RWPE1 (cell line): ENCODE results near the gene ATP8B4.

Source experiments
- CTCF ChIA-PET: fragments of 350-600 bp; sonication (Branson Sonifier 250); formaldehyde crosslinking; extraction: SDS; loops from one replicate; lab custom pipeline; 2021; lab: Yijun Ruan, JAX
- POLR2A ChIA-PET: fragments of 400-600 bp; formaldehyde crosslinking; extraction: SDS; loops from one replicate; lab custom pipeline; 2020; ENCODE audit warnings: antibody characterized with exemption; ENCODE audit not compliant: low non-redundant PET; lab: Yijun Ruan, JAX
- DNase-seq: peaks from one replicate; pipeline ENCODE4 v3.0.0; 2012; ENCODE audit warnings: low spot score
- H3K27ac ChIP-seq: fragments of 450-650 bp; 2 replicates; pipeline ENCODE4 v1.5.1; 2017
- TF ChIP-seq, protein P1 (sequence below): fragments of 450-650 bp; conservative IDR thresholded peaks from 2 replicates; pipeline ENCODE4 v1.5.1; 2017; ENCODE audit warnings: low read depth, mild to moderate bottlenecking

Gene ATP8B4

DNA sequence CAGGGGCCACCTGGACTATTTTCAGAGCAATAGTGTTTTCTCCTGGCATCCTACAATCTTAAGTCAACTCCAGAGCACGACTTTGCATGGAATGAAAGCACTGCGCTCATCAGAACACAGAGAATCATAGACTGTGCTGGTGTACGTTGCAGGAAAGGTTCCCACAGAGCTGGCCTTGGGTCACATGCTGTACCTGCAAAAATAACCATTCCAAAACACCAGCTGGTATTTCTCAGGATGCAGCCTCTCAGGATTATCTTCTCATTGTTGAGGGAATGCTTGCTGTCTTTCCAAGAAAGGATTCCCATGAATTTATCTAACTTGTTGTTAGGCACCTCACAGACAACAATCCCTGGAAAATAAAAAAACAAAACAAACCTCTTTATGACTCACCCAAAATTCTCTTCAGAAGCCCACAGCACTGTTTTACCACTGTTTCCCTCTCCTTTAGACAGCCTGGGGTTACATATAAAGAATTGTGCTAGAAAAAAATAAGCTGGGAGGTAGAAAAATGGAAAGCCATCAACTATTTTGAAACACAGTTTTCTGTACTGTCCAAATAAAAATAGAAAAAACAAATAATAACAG, 131.7 kb downstream of the ATP8B4 start:
- no peak overlapping the region for H3K27ac ChIP-seq
- TF ChIP-seq, protein P1, sequence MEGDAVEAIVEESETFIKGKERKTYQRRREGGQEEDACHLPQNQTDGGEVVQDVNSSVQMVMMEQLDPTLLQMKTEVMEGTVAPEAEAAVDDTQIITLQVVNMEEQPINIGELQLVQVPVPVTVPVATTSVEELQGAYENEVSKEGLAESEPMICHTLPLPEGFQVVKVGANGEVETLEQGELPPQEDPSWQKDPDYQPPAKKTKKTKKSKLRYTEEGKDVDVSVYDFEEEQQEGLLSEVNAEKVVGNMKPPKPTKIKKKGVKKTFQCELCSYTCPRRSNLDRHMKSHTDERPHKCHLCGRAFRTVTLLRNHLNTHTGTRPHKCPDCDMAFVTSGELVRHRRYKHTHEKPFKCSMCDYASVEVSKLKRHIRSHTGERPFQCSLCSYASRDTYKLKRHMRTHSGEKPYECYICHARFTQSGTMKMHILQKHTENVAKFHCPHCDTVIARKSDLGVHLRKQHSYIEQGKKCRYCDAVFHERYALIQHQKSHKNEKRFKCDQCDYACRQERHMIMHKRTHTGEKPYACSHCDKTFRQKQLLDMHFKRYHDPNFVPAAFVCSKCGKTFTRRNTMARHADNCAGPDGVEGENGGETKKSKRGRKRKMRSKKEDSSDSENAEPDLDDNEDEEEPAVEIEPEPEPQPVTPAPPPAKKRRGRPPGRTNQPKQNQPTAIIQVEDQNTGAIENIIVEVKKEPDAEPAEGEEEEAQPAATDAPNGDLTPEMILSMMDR, result no peak
- ChIA-PET CTCF (no interaction called here), POLR2A (no interaction called here)
- no peak for DNase-seq

DNA sequence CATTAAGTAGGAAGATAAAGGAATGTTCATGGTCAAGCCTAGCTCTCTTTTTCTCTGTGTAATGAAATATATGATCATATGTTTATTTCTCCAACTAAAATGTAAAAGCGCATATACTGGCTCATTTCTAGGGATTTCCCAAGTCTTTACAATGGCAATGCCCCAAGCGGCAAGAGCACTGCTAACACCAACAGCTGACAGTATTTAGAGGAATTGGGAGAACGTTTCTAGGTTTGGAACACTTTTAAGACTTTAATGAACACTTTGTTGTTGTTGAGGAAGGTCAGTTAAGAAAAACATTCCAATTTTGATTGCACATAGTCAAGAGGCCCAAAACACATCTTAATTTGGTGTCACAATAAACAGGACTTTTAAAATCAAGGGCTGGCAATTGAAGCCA, 132.7 kb downstream of the ATP8B4 start:
- no peak for DNase-seq
- TF ChIP-seq, protein P1, result no peak
- ChIA-PET CTCF (no interaction called here), POLR2A (no interaction called here)
- no peak overlapping the region for H3K27ac ChIP-seq

DNA sequence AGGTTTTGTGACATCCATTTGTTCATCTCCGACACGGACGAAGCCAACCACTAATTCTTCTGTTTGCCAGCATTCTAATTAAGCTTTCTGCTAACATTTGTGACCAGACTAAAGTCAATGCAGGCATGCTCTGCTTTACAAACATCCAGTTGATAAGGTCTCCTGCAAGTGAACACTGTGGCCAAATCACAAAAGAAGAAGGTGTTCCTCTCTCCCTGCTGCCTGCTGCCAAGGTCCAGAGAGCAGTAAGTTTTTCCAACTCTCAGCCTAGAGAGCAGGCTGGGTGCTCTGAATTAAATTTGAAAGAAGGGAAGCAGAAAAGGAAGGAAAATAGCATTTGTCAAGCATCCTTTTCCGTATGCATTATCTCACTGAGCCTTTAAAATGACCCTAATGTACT, 133.6 kb downstream of the ATP8B4 start:
- TF ChIP-seq, protein P1, result no peak
- POLR2A ChIA-PET, result no interaction called here
- DNase-seq, result no peak
- CTCF ChIA-PET, result interaction anchor here (0.6 kb wide), 1 partner anchor 475 kb away, joined by 5 read pairs; no protein-coding TSS in a partner anchor
- no peak overlapping the region for H3K27ac ChIP-seq

DNA sequence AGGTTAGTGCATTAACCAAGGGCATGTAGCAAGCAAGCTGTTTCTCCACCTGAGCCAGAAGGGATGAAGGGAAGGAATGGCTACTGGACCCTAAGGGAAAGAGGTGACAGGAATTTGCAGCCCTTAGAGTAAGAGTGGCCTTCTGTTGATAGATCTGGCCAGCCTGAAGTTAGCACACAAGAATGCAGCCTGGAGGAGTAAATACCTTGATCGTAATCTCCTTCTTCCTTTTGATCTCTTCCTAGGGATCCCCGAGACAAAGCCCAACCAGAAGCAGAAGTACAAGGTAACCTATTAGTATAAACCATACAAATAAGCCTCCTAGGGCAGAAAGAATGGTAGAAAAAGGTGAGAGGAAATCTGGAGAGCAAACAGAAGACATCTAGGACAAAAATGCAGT, 134.6 kb downstream of the ATP8B4 start:
- CTCF ChIA-PET, result no interaction called here
- TF ChIP-seq, protein P1, result no peak
- POLR2A ChIA-PET, result no interaction called here
- H3K27ac ChIP-seq, result no peak overlapping the region
- DNase-seq, result no peak

DNA sequence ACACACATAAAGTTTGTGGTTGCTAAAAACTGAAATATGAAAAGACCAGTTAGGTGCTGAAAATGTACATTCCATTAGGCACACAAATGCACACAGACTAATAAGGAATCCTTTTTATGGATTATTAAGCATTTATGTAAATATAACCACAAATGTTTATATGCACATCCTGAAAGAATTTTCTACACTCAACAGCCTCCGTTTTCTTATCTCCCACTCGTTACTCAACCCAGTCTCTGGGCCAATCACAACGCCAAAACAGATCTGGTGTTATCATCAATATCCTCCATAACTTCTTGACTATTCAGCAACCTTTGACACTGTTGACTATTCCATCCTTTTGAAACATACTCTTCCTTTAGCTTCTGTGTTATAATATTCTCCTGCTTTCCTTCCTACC, 136.4 kb downstream of the ATP8B4 start:
- DNase-seq, result no peak
- CTCF ChIA-PET, result interaction anchor here (0.9 kb wide), 1 partner anchor 16 kb away, joined by 3 read pairs; no protein-coding TSS in a partner anchor
- TF ChIP-seq, protein P1, result no peak
- POLR2A ChIA-PET, result no interaction called here
- no peak overlapping the region for H3K27ac ChIP-seq

DNA sequence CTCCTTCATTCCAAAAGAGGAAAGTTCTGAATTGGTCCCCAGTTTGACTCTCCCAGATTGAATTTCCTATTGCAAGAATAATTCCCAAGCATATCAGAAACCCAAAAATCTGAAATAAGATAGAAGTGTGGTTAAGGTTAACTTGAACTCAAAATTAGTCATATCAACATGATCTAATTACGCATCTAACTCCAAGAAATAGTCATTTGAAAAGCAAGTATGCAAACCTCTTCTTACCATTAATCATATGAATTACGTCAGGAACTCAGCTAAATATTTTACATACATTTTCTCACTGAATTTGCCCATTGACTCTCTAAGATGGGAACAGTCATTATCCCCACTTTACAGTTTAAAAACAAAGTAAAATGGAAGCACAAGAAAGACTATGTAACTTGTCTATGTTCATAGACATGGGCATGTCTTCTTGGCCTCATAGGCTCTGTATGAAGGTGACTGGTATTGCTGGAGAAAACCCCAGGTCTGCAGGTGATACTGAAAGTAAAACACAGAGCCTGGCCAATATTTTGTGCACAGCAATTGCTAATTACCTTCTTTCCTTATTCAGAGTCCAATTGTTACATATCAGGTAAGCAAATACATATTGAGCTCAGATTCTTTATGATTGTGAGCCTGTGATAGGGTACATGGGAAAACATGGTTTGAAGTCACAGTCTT, 139.2 kb downstream of the ATP8B4 start:
- CTCF ChIA-PET, result interaction anchor here (0.6 to 1.5 kb wide), 2 partner anchors 23 to 260 kb away, joined by 4 to 5 read pairs; no protein-coding TSS in a partner anchor
- POLR2A ChIA-PET, result no interaction called here
- H3K27ac ChIP-seq, result no peak overlapping the region
- TF ChIP-seq, protein P1, result no peak
- DNase-seq, result no peak
